ENCODE results near the gene LHX3.

The LHX3 gene

DNA sequence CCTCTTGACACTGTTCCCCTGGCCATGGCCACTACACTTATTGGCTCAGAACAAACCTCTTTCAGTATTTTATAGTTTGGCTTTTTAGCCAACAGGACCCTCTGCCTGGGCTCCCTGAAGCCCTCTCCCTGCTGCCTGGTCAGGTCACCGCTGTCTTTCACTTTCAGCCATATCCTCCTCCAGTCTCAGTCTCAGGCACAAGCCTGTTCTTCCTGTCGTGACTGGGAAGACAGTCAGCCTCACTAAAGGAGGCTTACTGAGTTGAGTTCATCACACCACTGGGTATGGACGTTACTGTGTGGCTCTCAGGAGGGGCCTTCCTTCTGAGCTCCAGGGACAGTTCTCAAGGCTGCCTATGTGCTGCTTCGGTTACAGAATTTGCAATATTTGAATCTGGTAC is 38.7 kb upstream of the LHX3 start:
- Histone ChIP-seq H3K27ac (no peak overlapping the region), H3K27me3 (peaks cover 7% of the 10 kb centered on the region), H3K4me3 (ENCODE audit: low read depth in 1 of 2, low read length in 1 of 2) (no peak overlapping the region), H3K36me3 (no peaks in the 10 kb centered on the region), H3K9me3 (no peaks in the 10 kb centered on the region), H3K4me1 (ENCODE audit: control insufficient read depth in 1 of 2, insufficient read depth in 1 of 2, low read depth in 1 of 2, low read length in 1 of 2) (peaks cover 12 to 16% of the 10 kb centered on the region in 2 experiments)
- TF ChIP-seq, protein P1, sequence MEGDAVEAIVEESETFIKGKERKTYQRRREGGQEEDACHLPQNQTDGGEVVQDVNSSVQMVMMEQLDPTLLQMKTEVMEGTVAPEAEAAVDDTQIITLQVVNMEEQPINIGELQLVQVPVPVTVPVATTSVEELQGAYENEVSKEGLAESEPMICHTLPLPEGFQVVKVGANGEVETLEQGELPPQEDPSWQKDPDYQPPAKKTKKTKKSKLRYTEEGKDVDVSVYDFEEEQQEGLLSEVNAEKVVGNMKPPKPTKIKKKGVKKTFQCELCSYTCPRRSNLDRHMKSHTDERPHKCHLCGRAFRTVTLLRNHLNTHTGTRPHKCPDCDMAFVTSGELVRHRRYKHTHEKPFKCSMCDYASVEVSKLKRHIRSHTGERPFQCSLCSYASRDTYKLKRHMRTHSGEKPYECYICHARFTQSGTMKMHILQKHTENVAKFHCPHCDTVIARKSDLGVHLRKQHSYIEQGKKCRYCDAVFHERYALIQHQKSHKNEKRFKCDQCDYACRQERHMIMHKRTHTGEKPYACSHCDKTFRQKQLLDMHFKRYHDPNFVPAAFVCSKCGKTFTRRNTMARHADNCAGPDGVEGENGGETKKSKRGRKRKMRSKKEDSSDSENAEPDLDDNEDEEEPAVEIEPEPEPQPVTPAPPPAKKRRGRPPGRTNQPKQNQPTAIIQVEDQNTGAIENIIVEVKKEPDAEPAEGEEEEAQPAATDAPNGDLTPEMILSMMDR (IDR thresholded peaks at IDR 0.05), result no peak

DNA sequence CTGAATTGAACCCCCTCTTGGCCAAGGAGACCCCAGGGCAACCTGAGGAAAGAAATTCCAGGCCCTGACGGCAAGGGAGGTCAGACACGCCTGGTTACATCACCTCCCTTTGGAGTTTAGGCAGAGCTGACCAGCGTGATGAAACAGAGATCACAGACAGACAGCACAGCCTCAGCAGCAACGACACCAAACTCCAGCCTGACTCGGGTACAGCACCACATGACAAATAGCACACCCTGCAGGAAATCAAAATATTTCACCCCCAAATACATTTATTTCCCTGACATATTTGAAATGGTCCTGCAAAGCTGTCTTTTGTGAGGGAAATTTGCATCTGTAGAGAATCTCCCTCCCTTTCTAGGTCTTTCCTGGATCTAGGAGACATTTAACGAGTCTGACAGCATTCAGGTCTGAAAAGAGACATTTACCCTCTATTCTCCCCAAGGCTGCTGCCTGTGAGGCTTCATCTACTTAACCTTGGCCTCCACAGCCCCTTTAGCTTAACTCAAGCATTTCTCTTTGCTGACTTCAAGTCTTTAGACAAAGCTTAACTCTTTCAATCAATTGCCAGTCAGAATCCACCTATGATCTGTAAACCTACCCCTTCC is 38.1 kb upstream of the LHX3 start:
- Histone ChIP-seq H3K4me1 (ENCODE audit: control insufficient read depth in 1 of 2, insufficient read depth in 1 of 2, low read depth in 1 of 2, low read length in 1 of 2) (peaks cover 12 to 16% of the 10 kb centered on the region in 2 experiments), H3K27me3 (peaks cover 7% of the 10 kb centered on the region), H3K4me3 (ENCODE audit: low read depth in 1 of 2, low read length in 1 of 2) (no peak overlapping the region), H3K27ac (no peak overlapping the region), H3K36me3 (no peaks in the 10 kb centered on the region), H3K9me3 (no peaks in the 10 kb centered on the region)
- TF ChIP-seq, protein P1 (IDR thresholded peaks at IDR 0.05), result no peak

DNA sequence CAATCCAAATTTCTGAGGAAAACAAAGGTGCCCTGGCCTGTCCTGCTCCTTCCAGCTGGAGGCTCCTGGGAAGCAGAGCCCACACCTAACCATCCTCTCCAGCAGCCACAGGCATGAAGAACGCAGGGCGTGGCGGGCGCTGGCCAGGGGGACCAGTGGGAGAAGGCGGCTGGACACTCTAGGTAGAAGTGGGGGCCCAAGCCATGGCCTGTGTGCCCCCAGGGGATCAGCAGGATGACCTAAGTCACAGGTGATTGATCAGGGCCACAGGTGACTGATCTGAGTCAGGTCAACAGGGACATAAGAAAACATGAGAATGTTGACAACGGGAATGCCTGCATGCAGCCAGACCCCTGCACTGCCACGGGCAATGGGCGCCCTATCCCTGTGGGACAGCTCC is 37.3 kb upstream of the LHX3 start:
- Histone ChIP-seq H3K36me3 (no peaks in the 10 kb centered on the region), H3K4me1 (ENCODE audit: control insufficient read depth in 1 of 2, insufficient read depth in 1 of 2, low read depth in 1 of 2, low read length in 1 of 2) (peaks cover 15 to 16% of the 10 kb centered on the region in 2 experiments), H3K4me3 (ENCODE audit: low read depth in 1 of 2, low read length in 1 of 2) (no peak overlapping the region), H3K27me3 (peaks cover 7% of the 10 kb centered on the region), H3K27ac (no peak overlapping the region), H3K9me3 (no peaks in the 10 kb centered on the region)
- TF ChIP-seq, protein P1 (IDR thresholded peaks at IDR 0.05), result no peak

DNA sequence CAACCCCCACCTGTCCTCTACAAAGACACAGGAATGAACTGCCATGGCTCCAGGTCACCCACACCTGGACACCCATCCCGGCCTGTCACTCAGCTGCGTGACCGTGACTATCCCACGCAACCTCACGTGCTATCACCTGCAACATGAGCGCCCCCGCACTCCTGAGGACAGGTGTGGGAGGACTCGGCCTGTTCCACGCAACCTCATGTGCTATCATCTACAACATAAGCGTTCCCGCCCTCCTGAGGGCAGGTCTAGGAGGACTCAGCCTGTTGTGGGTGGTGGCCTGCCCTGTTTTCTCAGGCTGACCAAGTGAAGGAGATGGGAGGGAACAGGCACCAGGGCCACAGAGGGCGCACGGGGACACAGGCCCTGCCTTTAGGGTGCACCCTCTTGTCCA is 36.6 kb upstream of the LHX3 start:
- Histone ChIP-seq H3K36me3 (no peaks in the 10 kb centered on the region), H3K4me3 (ENCODE audit: low read depth in 1 of 2, low read length in 1 of 2) (no peak overlapping the region), H3K27ac (no peak overlapping the region), H3K9me3 (no peaks in the 10 kb centered on the region), H3K27me3 (peaks cover under 1% of the 10 kb centered on the region), H3K4me1 (ENCODE audit: control insufficient read depth in 1 of 2, insufficient read depth in 1 of 2, low read depth in 1 of 2, low read length in 1 of 2) (peaks cover 15 to 16% of the 10 kb centered on the region in 2 experiments)
- TF ChIP-seq, protein P1 (IDR thresholded peaks at IDR 0.05), result no peak

DNA sequence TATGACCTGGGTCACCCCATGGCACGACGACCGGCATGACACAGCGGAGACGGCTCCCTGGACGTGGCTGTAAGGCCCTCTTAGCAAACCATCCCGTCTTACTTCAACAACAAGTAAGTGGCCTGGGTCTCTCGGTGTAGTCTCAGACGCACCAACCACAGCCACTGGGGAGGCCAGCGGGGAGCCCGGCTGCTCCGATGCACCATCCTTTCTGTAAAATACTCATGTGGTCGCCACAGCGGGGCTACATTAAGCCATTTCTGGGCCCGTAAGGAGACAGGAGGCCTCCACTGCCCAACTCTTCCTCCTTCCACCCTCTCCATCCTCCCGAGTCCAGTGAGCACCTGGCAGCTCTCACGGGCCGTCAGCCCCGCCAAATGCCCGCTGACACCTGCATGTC is 36.0 kb upstream of the LHX3 start:
- H3K27ac ChIP-seq, result no peak overlapping the region
- H3K27me3 ChIP-seq, result no peaks in the 10 kb centered on the region
- H3K4me3 ChIP-seq (ENCODE audit: low read depth in 1 of 2, low read length in 1 of 2), result no peak overlapping the region
- H3K9me3 ChIP-seq, result no peaks in the 10 kb centered on the region
- H3K36me3 ChIP-seq, result no peaks in the 10 kb centered on the region
- TF ChIP-seq, protein P1 (IDR thresholded peaks at IDR 0.05), result no peak
- peaks cover 13% of the 10 kb centered on the region in 2 experiments for H3K4me1 ChIP-seq (ENCODE audit: control insufficient read depth in 1 of 2, insufficient read depth in 1 of 2, low read depth in 1 of 2, low read length in 1 of 2)

All from neutrophil (primary cell).